SHP77 (cell line): ENCODE data around the gene PFDN1.
"Not testable (repeated sequence)": the region's sequence is repeated elsewhere in the genome, so short reads cannot be mapped to it uniquely, and the experiment has no call there.

Source experiments
- DNase-seq, 2 experiments: peaks; one replicate each; lab custom pipeline; 2025; lab: John Stamatoyannopoulos, UW

PFDN1 gene

DNA sequence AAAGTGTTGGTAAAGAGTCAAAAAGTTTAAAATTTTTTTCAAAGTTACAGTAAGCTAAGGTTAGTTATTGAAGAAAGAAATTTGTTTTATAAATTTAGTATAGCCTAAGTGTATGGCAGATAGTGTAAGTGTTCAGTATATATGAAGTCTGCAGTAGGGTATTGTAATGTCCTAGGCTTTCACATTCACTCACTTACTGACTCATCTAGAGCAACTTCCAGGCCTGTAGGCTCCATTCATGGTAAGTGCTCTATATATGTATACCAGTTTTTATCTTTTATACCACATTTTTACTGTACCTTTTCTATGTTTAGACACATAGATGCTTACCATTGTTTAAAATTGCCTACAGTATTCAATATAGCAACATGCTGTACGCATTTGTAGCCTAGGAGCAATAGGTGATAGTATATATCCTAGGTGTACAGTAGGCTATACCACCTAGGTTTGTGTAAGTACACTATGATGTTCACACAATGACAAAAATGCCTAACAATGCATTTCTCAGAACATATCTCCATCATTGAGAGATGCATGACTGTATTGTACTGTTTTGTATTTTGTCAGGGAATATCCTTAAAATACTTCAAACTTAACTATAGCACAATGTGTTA lies 89.4 kb downstream of the PFDN1 start:
- DNase-seq: no peak

DNA sequence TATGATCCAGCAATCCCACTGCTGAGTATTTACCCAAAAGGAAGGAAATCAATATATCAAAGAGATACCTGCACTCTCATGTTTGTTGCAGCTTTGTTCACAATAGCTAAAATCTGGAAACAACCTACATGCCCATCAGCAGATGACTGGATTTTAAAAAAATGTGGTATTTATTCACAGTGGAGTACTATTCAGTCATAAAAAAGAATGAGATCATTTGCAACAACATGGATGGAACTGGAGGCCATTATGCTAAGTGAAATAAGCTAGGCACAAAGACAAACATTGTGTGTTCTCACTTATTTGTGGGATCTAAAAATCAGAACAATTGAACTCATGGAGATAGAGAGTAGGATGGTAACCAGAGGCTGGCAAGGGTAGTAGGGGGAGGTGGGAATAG lies 94.8 kb downstream of the PFDN1 start:
- DNase-seq: no peak

DNA sequence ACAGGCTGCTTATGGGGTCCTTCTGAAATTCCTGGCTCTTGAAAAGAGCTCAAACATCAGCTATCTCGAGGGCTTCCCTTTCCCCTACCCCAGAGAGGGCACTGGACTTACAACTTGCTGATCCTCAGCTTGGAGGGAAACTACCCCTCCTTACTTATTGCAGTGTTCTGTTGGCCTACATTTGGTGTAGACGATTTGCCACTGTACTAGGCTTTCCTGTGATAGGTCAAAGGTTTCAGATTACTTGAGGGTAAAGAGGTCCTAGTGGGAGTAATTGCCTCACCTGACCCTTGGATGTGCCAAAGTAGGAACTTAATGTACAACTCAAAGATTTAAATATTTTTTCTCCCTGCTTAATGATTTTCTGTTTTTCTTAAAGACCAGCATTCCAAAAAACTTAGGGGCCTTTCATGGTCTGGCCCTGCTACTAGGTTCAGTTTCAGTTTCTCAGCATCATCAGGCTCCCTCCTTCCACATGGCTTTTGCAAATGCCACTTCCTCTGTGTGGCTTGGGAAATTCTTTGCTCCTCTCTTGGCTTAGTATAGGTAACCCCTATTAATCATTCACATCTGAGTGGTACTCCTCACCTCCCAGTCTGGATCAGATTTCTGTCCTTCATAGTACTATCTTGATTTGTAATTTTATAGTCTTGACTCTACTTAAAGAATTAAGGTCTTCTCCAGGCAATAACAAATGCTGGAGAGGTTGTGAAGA lies 95.5 kb downstream of the PFDN1 start:
- DNase-seq: no peak

DNA sequence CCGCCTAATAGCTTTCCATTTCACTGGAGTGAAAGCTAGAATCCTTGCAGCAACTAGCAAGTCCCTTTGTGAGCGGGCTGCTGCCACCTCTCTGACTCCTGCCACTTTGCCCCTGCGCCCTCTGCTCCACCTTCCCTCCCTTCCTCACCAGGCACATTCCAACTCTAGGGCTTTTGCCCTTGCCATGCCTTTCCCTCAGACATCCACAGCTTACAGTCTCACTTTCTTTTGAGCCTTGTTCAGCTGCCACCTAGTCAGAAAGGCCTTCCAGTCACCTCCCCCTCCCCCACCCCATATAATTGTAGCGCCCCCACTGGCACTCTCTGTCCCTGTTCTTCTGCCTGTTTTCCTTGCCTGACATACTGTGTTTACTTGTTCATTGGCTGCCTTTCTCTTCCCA lies 96.9 kb downstream of the PFDN1 start:
- DNase-seq: no peak

DNA sequence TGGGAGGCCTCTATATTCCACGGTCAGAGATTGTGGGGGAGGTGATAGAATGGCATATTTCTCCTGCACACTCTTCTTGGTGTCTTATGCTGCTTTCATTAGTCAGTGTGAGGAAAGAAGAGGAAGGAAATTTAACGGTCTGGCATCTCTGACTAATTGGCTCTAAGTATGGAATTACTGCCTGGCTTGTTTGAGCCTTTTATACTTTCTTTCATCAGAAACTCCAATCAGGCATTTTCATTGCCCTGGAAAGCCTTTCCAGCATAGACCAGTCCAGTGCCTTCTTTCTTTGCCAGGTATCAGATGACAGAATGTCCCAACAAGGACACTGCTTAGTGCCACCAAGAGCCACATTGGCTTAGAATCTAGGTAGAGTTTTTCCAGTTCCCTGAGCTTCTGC lies 97.7 kb downstream of the PFDN1 start:
- DNase-seq: no peak

DNA sequence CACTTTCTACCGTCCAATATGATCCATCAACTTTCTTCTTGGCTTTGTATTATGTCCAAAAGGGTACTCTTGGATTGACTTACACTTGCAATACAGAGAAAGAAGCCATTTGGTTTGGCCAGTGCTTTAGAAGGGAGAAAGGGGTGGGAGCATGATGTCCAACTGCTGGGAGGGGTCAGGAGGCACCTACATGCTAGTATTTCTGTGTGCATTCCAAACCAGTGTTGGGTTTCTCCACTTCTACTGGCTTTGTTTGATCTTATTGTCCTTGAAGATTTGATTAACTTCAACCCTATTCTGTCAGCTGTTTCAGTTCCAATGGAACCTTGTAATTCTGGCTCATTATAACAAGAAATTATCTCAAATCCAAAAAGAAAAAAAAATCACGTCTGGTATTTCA lies 100.3 kb downstream of the PFDN1 start:
- no peak for DNase-seq

DNA sequence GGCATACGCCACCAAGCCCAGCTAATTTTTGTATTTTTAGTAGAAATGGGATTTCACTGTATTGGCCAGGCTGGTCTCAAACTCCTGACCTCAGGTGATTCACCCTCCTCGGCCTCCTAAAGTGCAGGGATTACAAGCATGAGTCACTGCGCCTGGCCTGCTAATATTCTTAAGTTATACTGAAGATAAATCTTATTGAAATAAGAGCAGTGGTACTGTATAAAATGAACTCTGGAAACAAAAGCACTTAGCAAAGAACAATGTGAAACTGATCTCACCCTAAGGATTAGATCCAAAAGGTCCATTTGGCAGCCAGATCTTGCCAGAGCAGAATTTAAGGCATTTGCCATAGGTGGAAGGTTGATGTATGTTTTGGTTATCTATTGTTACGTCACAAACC lies 100.8 kb downstream of the PFDN1 start:
- no peak for DNase-seq

DNA sequence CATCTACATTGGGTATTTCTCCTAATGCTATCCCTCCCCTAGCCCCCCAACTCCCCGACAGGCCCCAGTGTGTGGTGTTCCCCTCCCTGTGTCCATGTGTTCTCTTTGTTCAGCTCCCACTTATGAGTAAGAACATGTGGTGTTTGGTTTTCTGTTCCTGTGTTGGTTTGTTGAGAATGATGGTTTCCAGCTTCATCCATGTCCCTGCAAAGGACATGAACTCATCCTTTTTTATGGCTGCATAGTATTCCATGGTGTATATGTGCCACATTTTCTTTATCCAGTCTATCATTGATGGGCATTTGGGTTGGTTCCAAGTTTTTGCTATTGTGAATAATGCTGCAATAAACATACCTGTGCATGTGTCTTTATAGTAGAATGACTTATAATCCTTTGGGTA lies 104.0 kb downstream of the PFDN1 start:
- DNase-seq: not testable (repeated sequence)

DNA sequence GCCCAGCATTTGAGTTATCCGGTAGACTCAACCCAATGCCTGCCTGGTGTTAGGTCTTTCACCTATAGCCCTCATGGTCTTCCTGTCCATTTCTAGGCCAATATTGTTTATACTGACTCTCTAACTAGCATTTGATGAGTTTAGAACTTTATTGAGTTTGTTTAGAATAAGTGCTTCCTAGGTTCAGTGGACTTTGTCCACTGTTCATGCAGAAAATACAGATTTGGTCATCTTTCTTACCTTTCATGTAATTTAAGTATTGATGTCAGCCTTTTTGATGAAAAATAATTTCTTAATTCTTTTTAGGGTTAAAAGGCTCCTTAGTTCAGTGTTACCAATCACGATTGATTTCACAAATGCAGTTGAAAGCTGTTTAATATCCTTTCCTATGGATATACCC lies 105.9 kb downstream of the PFDN1 start:
- DNase-seq: no peak

DNA sequence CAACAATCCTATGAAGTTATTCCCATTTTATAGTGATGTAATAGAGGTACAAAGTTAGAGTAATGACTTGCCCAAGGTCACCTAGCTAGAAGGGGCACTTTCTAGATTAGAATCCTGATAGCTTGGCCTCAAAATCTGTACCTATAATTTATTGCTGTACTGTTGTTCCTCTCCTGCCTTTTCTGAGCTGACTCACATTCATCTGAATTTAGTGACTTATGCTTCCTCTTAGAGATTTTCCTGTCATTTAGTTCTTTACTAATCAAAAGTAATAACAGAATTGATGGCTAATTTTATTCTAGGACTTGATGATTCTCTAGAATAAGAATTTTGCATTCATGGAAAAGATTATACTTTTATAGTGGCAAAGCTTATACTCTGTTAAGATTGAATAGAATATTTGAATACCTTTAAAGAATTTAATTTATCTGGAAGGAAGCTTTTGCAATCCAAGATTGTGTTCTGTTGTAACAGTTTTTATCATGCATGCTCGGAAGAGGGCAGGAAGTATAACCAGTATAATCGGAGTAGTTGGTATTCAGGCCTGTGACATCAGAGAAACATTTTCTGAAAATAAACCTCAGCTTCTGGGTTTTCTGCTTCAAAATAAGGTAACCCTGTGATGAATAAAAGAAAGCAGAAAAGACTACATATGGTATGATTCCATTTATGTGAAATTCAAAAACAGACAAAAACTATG lies 106.6 kb downstream of the PFDN1 start:
- DNase-seq: no peak
